CD4-positive, alpha-beta T cell treated with Interleukin-15 for 1 hour (primary cell): Measurements from ENCODE around the gene ACOT12.
"Not testable (repeated sequence)": the region's sequence is repeated elsewhere in the genome, so short reads cannot be mapped to it uniquely, and the experiment has no call there.

Experiments used
- DNase-seq: peaks from one replicate; pipeline ENCODE4 v3.0.0-alpha.2; 2020

The ACOT12 gene

GRCh38 chr5:81393783-81394718 lies at the start of gene ACOT12:
Gene ACOT12, minus strand, starts transcription at chr5:81394134. Its CDS starts 20 bp downstream, at chr5:81394114.
- no peak for DNase-seq

DNA sequence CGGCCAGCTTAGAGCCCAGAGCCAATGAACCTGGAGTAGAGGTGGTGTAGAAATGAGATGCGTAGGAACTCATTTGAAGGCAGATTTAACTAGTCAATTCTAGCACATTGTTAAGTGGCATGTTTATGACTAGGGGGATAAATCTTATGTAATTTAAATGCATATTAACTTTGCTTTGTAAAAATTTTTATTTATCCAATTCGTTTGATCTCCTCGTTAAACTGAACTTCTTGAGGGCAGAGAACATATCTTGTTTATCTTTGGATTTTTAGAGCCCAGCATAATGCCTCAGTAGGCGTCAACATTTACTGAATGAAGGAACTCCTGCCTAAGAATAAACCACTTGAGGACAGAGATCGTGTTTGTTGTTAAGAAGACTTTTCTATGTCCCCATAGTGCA lies 41.1 kb upstream of the ACOT12 start:
- DNase-seq: no peak

- DNase-seq: no peak
Observed at GRCh38 chr5:81429985-81430384, 36.1 kb upstream of the ACOT12 start.

GRCh38 chr5:81429363-81429762 lies 35.4 kb upstream of the ACOT12 start:
- DNase-seq: no peak

- DNase-seq: no peak
Observed at GRCh38 chr5:81428861-81429260, 34.9 kb upstream of the ACOT12 start.

- DNase-seq: no peak
Observed at GRCh38 chr5:81428446-81428845, 34.5 kb upstream of the ACOT12 start.

- no peak for DNase-seq
Observed at GRCh38 chr5:81427566-81427965, 33.6 kb upstream of the ACOT12 start.

DNA sequence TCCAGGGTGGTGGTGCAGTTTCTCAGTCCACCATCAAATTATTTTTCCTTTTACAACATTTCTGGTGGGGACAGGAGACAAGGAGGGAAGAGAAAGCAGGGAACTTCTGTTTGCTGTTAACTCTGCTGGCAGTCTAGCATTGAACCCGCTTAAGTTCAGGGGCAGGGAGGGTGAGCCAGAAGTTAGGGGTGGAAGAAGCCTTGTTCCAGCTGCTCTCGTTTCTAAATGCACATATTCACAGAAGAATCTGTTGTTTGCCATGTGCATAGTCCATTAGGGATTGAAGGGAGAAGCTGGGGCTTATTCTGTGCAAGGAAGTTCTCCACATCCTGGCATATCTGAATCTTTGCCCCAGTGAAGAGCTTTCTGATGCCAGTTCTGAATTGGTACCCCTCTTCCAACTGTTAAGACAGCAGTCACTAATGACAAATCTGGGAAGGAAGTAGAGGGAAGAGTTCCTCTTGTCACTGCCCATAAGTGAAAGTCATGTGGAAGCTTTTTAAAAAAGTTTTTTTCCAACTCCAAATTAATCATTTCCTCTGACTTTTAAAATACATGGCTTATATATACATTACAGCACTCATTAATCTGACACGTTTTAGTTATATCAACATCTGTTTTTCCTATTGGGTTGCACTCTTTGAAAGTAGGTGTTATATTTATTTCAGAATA lies 32.6 kb upstream of the ACOT12 start:
- no peak for DNase-seq

DNA sequence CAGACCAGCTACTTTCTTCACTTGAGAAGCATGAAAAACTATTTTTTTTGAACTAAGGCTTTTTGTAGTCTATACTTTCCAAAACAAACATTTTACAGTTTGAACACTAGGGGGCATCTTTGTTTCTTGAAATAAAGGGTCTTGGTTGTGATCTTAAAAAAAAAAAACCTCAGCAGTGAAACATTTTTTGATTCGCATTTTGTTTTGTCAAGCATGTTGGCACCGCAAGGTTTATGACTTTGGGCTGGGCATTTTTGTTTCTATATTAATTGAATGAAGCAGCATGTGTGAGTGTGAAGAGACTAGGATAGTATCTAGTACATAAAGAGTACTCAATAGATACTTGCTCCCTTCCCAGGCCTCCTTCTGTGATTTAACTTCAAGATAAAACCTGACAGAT lies 31.6 kb upstream of the ACOT12 start:
- DNase-seq: no peak

DNA sequence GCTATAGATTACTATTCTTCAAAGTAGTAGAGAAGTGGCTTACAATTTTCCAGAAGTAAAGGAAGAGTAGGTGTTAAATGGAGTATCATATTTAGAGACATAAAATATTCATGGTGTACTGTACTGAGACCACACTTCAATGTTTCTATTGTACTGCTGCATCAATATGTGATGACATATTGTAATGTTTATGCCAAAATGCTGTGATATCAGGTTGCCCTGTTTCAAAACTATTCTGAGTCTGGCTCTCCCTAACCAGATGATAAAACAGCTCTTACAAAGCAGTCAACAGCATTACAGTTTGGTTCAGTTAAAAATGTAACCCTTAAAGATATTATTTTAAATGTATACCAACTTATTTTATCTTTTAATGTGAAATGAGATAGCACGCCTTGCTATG lies 30.8 kb upstream of the ACOT12 start:
- DNase-seq: no peak

DNA sequence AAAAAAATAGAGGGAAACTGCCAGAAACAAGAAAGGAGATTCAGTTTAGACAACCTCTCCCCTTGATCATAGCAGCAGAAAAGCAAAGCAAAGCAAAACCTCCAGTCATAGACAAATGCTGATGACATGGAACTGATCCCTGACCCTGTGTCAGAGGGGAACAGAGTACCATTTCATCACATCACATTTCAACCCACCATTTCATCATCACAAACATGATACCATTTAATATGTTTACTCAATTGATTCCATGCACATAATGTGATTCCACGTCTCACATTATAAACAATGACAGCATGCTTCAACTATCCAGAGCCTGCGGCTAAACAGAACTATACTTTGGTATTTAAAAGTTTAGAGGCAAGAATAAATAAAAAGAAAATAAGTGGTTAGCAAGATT lies 28.7 kb upstream of the ACOT12 start:
- no peak for DNase-seq

DNA sequence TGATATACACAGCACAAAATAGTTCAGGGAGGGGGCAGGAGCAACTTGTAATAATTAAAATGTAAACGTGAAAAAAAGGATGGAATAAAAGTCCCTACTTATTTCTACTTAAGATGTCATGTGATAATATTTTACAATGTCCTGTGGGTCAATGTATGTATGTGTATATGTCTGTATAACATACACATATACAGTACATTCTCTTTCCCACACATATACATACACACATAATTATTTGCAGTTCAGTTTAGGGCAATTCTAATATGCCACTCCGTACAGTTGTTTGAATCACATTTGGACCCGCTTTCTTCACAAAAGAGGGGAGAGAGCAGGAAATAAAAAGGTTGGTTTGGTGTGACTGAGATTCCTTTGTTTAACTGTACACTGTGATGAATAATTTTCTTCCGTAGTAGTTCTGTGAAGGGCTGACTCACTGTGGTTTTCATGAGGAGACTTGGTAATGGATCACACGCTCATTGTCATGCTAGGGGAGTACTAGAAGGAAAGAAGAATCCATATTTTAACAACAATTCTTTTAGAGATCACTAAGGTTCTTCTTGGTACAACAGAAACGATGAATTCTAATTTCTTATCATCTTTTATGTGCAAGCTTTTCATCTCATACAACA lies 26.2 kb upstream of the ACOT12 start:
- no peak for DNase-seq

- DNase-seq: no peak
Observed at GRCh38 chr5:81418606-81419005, 24.7 kb upstream of the ACOT12 start.

- DNase-seq: no peak
Observed at GRCh38 chr5:81417052-81417451, 23.1 kb upstream of the ACOT12 start.

- no peak for DNase-seq
Observed at GRCh38 chr5:81409896-81410295, 16.0 kb upstream of the ACOT12 start.

- no peak for DNase-seq
Observed at GRCh38 chr5:81409361-81409760, 15.4 kb upstream of the ACOT12 start.

DNA sequence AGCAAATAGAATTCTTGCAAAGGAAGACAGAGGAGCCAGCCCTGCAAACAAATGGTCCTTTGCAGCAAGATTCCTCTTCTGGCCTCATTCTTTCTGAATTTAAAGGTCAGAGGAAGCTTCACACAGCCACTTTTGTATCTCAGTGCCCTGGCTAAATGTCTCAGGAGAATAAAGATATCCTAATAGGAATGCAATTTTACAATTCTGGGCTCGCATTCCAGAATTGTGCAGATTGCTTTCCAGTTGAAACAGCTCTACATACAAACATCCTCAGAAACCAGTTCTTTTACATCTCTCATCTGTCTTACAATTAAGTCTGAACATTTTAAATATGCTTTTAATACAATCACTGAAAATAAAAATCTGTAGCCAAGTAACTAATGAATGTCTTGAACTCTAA lies 14.6 kb upstream of the ACOT12 start:
- no peak for DNase-seq

- not testable (repeated sequence) for DNase-seq
Observed at GRCh38 chr5:81407811-81408210, 13.9 kb upstream of the ACOT12 start.

- no peak for DNase-seq
Observed at GRCh38 chr5:81405126-81405891, 11.4 kb upstream of the ACOT12 start.

DNA sequence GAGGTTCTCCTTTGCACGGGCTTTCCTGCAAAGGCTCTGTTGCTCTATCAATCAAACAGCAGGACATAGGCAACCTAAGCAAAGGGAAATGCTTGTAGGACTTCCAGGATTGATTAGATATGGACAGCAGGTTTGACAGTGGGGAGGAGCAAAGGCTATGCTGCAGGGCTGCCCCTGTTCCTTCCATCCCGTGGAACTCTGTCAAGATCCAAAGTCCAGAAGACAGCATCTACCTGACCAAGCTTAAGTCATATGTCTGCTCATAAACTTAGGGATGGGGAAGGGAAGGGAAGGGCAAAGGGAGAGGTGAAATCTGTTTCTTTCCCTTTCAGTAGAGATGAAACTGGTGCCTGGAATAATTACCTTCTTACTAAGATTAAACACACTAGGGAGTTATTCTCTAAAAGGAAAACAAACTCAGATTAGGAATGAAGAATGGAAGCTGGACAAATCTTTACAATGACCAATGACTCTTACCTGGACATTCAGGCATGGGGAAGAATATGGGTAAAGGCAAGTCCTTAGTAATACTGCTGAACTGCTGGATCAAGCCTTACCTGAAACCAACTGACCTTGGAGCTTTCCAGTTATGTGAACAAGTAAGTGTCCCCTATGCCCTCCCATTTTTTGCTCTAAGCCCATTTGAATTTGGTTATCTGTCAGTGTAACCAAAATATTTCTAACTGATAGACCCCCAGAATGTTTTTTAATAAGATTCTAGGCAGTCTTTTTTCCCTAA lies 8.4 kb upstream of the ACOT12 start:
- no peak for DNase-seq

GRCh38 chr5:81401266-81401665 lies 7.3 kb upstream of the ACOT12 start:
- DNase-seq: no peak

DNA sequence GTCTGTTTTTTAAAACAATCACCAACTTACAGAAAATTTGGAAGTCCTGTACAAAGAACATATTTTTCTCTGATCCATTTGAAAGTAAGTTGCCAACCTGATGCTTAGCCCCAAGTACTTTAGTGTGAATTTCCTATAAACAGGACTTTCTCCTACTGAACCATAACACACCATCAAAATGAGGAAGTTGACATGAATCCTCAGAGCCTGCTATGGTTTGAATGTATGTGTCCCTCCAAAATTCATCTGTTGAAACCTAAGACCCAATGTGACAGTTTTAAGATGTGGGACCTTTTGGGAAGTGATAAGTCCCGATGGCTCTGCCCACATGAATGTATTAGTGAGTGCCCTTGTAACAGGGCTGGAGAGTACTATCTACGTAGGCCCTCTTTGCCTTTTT lies 6.4 kb upstream of the ACOT12 start:
- no peak for DNase-seq
